SK-N-SH treated with all-trans-retinoic acid at 6 μM for 48 hours (cell line): ENCODE measurements around the gene CDH20.

Experiments used
- ATAC-seq: fragments of 200-7000 bp; cut with Tn5 transposase; 3 replicates; pipeline ENCODE4 v1.9.1; 2020; ENCODE audit warnings: mild to moderate bottlenecking, moderate library complexity
- ARNTL ChIP-seq: fragments of 450-650 bp; formaldehyde crosslinking; IDR thresholded peaks from 2 replicates; pipeline ENCODE4 v1.5.0; 2020; ENCODE audit warnings: low read depth, mild to moderate bottlenecking, moderate library complexity, borderline replicate concordance
- BACH2 ChIP-seq: fragments of 250-450 bp; sonication (Bioruptor Pico); IDR thresholded peaks from 2 replicates; pipeline ENCODE4 v1.9.0; 2021; ENCODE audit warnings: mild to moderate bottlenecking, borderline replicate concordance
- CSRNP3 ChIP-seq: fragments of 250-450 bp; sonication (Bioruptor Pico); IDR thresholded peaks from 2 replicates; pipeline ENCODE4 v1.5.1; 2021; ENCODE audit warnings: mild to moderate bottlenecking, moderate library complexity
- ESRRG ChIP-seq: fragments of 250-450 bp; sonication (Bioruptor Pico); IDR thresholded peaks from 2 replicates; pipeline ENCODE4 v1.6.1; 2021; ENCODE audit warnings: mild to moderate bottlenecking
- GLIS3 ChIP-seq: fragments of 250-450 bp; sonication (Bioruptor Pico); IDR thresholded peaks from 2 replicates; pipeline ENCODE4 v1.5.0; 2020; ENCODE audit warnings: mild to moderate bottlenecking, moderate library complexity
- ISL1 ChIP-seq: fragments of 250-450 bp; sonication (Bioruptor Pico); IDR thresholded peaks from 2 replicates; pipeline ENCODE4 v2.1.2; 2022; ENCODE audit warnings: mild to moderate bottlenecking, moderate library complexity
- OSR1 ChIP-seq: fragments of 250-450 bp; sonication (Bioruptor Pico); IDR thresholded peaks from 2 replicates; pipeline ENCODE4 v1.8.0; 2022; ENCODE audit warnings: moderate library complexity, mild to moderate bottlenecking, inconsistent platforms
- PATZ1 ChIP-seq: fragments of 250-450 bp; sonication (Bioruptor Pico); IDR thresholded peaks from 2 replicates; pipeline ENCODE4 v1.8.0; 2020; ENCODE audit warnings: mild to moderate bottlenecking, moderate library complexity, borderline replicate concordance
- PPARA ChIP-seq: fragments of 250-450 bp; sonication (Bioruptor Pico); IDR thresholded peaks from 2 replicates; pipeline ENCODE4 v1.5.0; 2020; ENCODE audit warnings: mild to moderate bottlenecking, borderline replicate concordance
- RARB ChIP-seq: fragments of 250-450 bp; sonication (Bioruptor Pico); IDR thresholded peaks from 2 replicates; pipeline ENCODE4 v1.8.0; 2021; ENCODE audit warnings: mild to moderate bottlenecking, moderate library complexity
- SNAI2 ChIP-seq: fragments of 250-450 bp; sonication (Bioruptor Pico); IDR thresholded peaks from 2 replicates; pipeline ENCODE4 v1.5.0; 2020; ENCODE audit warnings: mild to moderate bottlenecking, moderate library complexity
- TOX ChIP-seq: fragments of 250-450 bp; sonication (Bioruptor Pico); IDR thresholded peaks from 2 replicates; pipeline ENCODE4 v1.8.0; 2021; ENCODE audit warnings: mild to moderate bottlenecking, moderate library complexity, borderline replicate concordance
- ZNF565 ChIP-seq: fragments of 450-650 bp; formaldehyde crosslinking; conservative IDR thresholded peaks from 2 replicates; pipeline ENCODE4 v1.5.0; 2020; ENCODE audit warnings: low read depth, mild to moderate bottlenecking, moderate library complexity
- ZNF70 ChIP-seq: fragments of 450-650 bp; formaldehyde crosslinking; IDR thresholded peaks from 2 replicates; pipeline ENCODE4 v1.5.0; 2020; ENCODE audit warnings: mild to moderate bottlenecking, moderate library complexity
- ZNF8 ChIP-seq: fragments of 450-650 bp; formaldehyde crosslinking; IDR thresholded peaks from 2 replicates; pipeline ENCODE4 v1.5.0; 2020; ENCODE audit warnings: mild to moderate bottlenecking, moderate library complexity
- TF ChIP-seq, protein P1 (sequence below): fragments of 250-450 bp; sonication (Bioruptor Pico); IDR thresholded peaks from 2 replicates; pipeline ENCODE4 v1.5.0; 2020; ENCODE audit warnings: mild to moderate bottlenecking, moderate library complexity
- TF ChIP-seq, protein P2 (sequence below): fragments of 250-450 bp; sonication (Bioruptor Pico); IDR thresholded peaks from 2 replicates; pipeline ENCODE4 v1.8.0; 2021; ENCODE audit warnings: low read depth, mild to moderate bottlenecking, moderate library complexity, borderline replicate concordance
- TF ChIP-seq, protein P3 (sequence below): fragments of 250-450 bp; sonication (Bioruptor Pico); IDR thresholded peaks from 2 replicates; pipeline ENCODE4 v1.5.1; 2020; ENCODE audit warnings: low read depth, mild to moderate bottlenecking, moderate library complexity

CDH20 gene

DNA sequence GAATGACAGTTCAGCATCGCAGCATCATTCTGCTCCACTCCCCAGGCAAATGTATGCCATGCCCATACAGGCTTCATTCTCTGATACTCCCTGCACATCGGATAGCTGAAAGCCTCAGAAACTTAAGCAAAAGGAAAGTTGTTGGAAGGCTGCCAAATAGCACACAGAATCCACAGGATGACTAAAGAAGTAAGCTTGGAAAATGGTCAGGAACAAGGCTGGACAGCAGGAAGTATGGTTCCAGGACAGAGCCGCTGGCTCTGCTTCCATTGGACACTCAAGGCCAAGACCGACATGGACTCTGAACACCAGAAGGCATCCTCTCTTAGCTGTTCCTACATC is 256.5 kb downstream of the CDH20 start (continued):
- TF ChIP-seq, protein P1, sequence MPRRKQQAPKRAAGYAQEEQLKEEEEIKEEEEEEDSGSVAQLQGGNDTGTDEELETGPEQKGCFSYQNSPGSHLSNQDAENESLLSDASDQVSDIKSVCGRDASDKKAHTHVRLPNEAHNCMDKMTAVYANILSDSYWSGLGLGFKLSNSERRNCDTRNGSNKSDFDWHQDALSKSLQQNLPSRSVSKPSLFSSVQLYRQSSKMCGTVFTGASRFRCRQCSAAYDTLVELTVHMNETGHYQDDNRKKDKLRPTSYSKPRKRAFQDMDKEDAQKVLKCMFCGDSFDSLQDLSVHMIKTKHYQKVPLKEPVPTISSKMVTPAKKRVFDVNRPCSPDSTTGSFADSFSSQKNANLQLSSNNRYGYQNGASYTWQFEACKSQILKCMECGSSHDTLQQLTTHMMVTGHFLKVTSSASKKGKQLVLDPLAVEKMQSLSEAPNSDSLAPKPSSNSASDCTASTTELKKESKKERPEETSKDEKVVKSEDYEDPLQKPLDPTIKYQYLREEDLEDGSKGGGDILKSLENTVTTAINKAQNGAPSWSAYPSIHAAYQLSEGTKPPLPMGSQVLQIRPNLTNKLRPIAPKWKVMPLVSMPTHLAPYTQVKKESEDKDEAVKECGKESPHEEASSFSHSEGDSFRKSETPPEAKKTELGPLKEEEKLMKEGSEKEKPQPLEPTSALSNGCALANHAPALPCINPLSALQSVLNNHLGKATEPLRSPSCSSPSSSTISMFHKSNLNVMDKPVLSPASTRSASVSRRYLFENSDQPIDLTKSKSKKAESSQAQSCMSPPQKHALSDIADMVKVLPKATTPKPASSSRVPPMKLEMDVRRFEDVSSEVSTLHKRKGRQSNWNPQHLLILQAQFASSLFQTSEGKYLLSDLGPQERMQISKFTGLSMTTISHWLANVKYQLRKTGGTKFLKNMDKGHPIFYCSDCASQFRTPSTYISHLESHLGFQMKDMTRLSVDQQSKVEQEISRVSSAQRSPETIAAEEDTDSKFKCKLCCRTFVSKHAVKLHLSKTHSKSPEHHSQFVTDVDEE (CRISPR knock-in tag), result no peak
- TF ChIP-seq ZNF70 (CRISPR knock-in tag) (no peak), ARNTL (CRISPR knock-in tag) (no peak), BACH2 (no peak), CSRNP3 (CRISPR knock-in tag) (no peak), PPARA (CRISPR knock-in tag) (no peak)

GRCh38 chr18:61591253-61591652 is 258.0 kb downstream of the CDH20 start:
- ATAC-seq, result no peak
- TF ChIP-seq ISL1 (no peak), RARB (no peak)
- TF ChIP-seq, protein P2, sequence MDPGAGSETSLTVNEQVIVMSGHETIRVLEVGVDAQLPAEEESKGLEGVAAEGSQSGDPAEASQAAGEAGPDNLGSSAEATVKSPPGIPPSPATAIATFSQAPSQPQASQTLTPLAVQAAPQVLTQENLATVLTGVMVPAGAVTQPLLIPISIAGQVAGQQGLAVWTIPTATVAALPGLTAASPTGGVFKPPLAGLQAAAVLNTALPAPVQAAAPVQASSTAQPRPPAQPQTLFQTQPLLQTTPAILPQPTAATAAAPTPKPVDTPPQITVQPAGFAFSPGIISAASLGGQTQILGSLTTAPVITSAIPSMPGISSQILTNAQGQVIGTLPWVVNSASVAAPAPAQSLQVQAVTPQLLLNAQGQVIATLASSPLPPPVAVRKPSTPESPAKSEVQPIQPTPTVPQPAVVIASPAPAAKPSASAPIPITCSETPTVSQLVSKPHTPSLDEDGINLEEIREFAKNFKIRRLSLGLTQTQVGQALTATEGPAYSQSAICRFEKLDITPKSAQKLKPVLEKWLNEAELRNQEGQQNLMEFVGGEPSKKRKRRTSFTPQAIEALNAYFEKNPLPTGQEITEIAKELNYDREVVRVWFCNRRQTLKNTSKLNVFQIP (CRISPR knock-in tag), result no peak

DNA sequence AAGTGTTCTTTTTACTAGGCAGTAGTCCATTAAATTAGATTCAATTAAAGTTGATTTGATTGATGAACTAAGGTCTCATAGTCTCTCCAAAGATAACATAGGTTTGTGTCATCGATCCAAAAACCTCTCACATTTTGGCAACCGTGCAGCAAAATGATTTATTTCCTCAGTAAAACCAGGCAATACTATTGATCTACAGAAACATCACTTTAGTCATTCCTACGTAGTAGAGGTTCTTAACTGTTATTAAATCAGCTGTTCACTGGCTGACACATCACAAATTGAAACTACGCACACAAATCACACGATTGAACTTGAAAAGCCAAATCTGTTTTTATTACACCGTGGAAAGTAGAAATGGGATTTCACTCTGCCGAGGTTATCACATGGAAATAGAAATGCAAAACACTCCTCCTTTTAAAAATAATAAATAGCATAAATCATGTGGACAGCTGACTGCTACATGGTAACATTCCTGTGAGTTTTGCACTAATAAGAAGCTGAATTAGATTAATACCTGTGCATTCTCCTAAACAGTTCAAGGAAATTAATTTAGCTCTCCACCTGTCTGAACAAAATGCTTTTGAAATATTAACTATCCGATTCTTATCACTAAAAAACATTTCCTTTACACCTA is 262.5 kb downstream of the CDH20 start:
- peak; percentile 49 for ATAC-seq
- TF ChIP-seq ISL1 (peak; percentile 85), TOX (CRISPR knock-in tag) (peak; percentile 92), ESRRG (CRISPR knock-in tag) (no peak)
- TF ChIP-seq, all 23 proteins: peak for 2

- no peak for TF ChIP-seq ZNF565 (CRISPR knock-in tag)
- TF ChIP-seq, protein P2 (CRISPR knock-in tag), result no peak
- no peak for TF ChIP-seq RARB
- no peak for TF ChIP-seq CSRNP3 (CRISPR knock-in tag)
- no peak for TF ChIP-seq GLIS3 (CRISPR knock-in tag)
- no peak for TF ChIP-seq OSR1
- TF ChIP-seq ESRRG (CRISPR knock-in tag), result no peak
- TF ChIP-seq, protein P3, sequence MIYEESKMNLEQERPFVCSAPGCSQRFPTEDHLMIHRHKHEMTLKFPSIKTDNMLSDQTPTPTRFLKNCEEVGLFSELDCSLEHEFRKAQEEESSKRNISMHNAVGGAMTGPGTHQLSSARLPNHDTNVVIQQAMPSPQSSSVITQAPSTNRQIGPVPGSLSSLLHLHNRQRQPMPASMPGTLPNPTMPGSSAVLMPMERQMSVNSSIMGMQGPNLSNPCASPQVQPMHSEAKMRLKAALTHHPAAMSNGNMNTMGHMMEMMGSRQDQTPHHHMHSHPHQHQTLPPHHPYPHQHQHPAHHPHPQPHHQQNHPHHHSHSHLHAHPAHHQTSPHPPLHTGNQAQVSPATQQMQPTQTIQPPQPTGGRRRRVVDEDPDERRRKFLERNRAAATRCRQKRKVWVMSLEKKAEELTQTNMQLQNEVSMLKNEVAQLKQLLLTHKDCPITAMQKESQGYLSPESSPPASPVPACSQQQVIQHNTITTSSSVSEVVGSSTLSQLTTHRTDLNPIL, result no peak
- no peak for TF ChIP-seq SNAI2
- TF ChIP-seq, protein P1 (CRISPR knock-in tag), result no peak
- TF ChIP-seq ISL1, result no peak
- TF ChIP-seq ZNF70 (CRISPR knock-in tag), result no peak
- TF ChIP-seq PATZ1 (CRISPR knock-in tag), result no peak
- no peak for TF ChIP-seq PPARA (CRISPR knock-in tag)
- TF ChIP-seq BACH2, result no peak
- no peak for TF ChIP-seq ZNF8 (CRISPR knock-in tag)
- TF ChIP-seq TOX (CRISPR knock-in tag), result no peak
- peak; percentile 62 for ATAC-seq
Observed at GRCh38 chr18:61596296-61596695, 263.1 kb downstream of the CDH20 start.
